Motor neuron (in vitro differentiated cells): Measurements from ENCODE around the gene MPP4. TPM values are rescaled to one million over a fixed set of nuclear protein-coding genes. Genes with fewer than 3 reads are reported as not detected.

Experiments used
- ATAC-seq, 8 experiments: fragments of 200-7000 bp; cut with Tn5 transposase; replicated peaks in 6 of 8; 2 replicates each; pipeline ENCODE4 v1.8.0; 2021; ENCODE audit warnings: mild to moderate bottlenecking in 8 of 8, moderate library complexity in 8 of 8
- H3K27ac ChIP-seq, 2 donors: fragments of 250-450 bp; sonication (Bioruptor Pico); 2 replicates each; pipeline ENCODE4 v1.9.0; 2021; ENCODE audit warnings: antibody characterized with exemption in 2 of 2, mild to moderate bottlenecking in 2 of 2, moderate library complexity in 1 of 2
- H3K4me1 ChIP-seq, 2 donors: fragments of 250-450 bp; sonication (Bioruptor Pico); replicated peaks in 1 of 2; 2 replicates each; pipeline ENCODE4 v1.6.1; 2021; ENCODE audit warnings: antibody characterized with exemption in 2 of 2, mild to moderate bottlenecking in 2 of 2, moderate library complexity in 1 of 2
- H3K4me3 ChIP-seq, 5 donors: fragments of 250-450 bp; sonication (Bioruptor Pico); 2 replicates each; pipeline ENCODE4 v1.9.0; 2021; ENCODE audit warnings: antibody characterized with exemption in 5 of 5, mild to moderate bottlenecking in 5 of 5, moderate library complexity in 4 of 5
- WGBS, 10 experiments: fragments of 450-650 bp; shearing (Covaris generic); methylation state at CpG; one replicate each; pipeline ENCODE4 v1.0.0; 2022; 5-methylcytosine and 5-hydroxymethylcytosine counted together
- in situ Hi-C, 9 experiments: fragments of 400-800 bp; cut with MboI; loops; one replicate each; pipeline ENCODE4 v1.15.0; 2021; ENCODE audit warnings: low sequenced_read_pairs in 9 of 9, low pct_unique_long_range_greater_than_20kb in 2 of 9; ENCODE audit not compliant: unreplicated experiment in 9 of 9
- total RNA-seq, 8 experiments: library from RNA; unstranded; fragments of 300-600 nt; gene quantifications; 2 replicates each; pipeline versions ENCODE4 v1.2.3 to v1.2.4, GENCODE V29; 2022

MPP4 gene
- total RNA-seq, 8 experiments from 2014 or later = 0.08 to 1.4 (median 0.33) TPM; not detected in 2

GRCh38 chr2:201664334-201664733 is 34.1 kb downstream of the MPP4 start:
- 65 to 100% (median 82%) methylated on average over 2 to 8 of the region's 8 CpGs for WGBS, 10 experiments
- ATAC-seq = no peak
- no peaks in the 10 kb centered on the region for H3K4me1 ChIP-seq
- no peak overlapping the region for H3K27ac ChIP-seq
- no peak overlapping the region for H3K4me3 ChIP-seq
- in situ Hi-C loops = no loop called here

- WGBS, 10 experiments = 20 to 100% (median 82%) methylated on average over 1 to 5 of the region's 5 CpGs; no CpG with 5 or more reads in 3 of the 10 experiments
- Histone ChIP-seq H3K4me1 (no peaks in the 10 kb centered on the region), H3K4me3 (no peak overlapping the region), H3K27ac (no peak overlapping the region)
- ATAC-seq = no peak
- in situ Hi-C loops = no loop called here
These were observed 37.1 kb downstream of the MPP4 start for GRCh38 chr2:201661366-201661765.

- ATAC-seq = no peak
- in situ Hi-C loops = no loop called here
- no peaks in the 10 kb centered on the region for H3K4me1 ChIP-seq
- WGBS, 10 experiments = 55 to 100% (median 78%) methylated on average over 1 to 5 of the region's 5 CpGs; no CpG with 5 or more reads in 2 of the 10 experiments
- no peak overlapping the region for H3K4me3 ChIP-seq
- H3K27ac ChIP-seq = no peak overlapping the region
These were observed 38.0 kb downstream of the MPP4 start for GRCh38 chr2:201660293-201660895.

- H3K27ac ChIP-seq = no peak overlapping the region
- in situ Hi-C loops = no loop called here
- H3K4me1 ChIP-seq = no peaks in the 10 kb centered on the region
- 41 to 90% (median 60%) methylated on average over 1 to 5 of the region's 5 CpGs; no CpG with 5 or more reads in 1 of the 10 experiments for WGBS, 10 experiments
- H3K4me3 ChIP-seq = no peak overlapping the region
- ATAC-seq = no peak
These were observed 41.7 kb downstream of the MPP4 start for GRCh38 chr2:201656740-201657139.

DNA sequence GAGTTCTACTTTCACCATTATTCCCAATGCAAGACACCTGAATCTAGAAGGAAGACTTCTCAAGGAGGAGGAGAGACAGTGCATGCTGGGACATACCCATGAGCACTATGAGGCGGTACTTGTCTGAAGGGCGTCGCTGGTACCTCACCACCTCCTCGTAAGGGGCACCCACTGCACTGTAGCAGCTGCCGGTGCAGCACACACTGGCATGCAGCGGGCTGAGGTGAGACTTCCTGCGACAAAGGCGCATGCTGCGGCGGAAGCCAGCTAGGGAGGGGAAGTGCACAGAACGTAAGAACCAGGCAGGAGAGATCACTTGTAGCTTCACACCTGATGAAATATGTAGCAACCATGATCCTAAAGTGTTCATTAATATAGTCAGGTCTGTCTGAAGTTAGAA is 42.3 kb downstream of the MPP4 start:
- WGBS, 10 experiments = 70 to 100% (median 96%) methylated on average over 2 to 9 of the region's 11 CpGs; no CpG with 5 or more reads in 5 of the 10 experiments
- Histone ChIP-seq H3K4me1 (no peaks in the 10 kb centered on the region), H3K27ac (no peak overlapping the region), H3K4me3 (no peak overlapping the region)
- in situ Hi-C loops = no loop called here
- ATAC-seq = no peak

- in situ Hi-C loops = no loop called here
- ATAC-seq = no peak
- Histone ChIP-seq H3K4me1 (no peaks in the 10 kb centered on the region), H3K4me3 (no peak overlapping the region), H3K27ac (no peak overlapping the region)
- 71 to 100% (median 80%) methylated on average over 1 to 5 of the region's 5 CpGs; no CpG with 5 or more reads in 1 of the 10 experiments for WGBS, 10 experiments
These were observed 43.6 kb downstream of the MPP4 start for GRCh38 chr2:201654616-201655384.

- ATAC-seq = no peak
These were observed 45.2 kb downstream of the MPP4 start for GRCh38 chr2:201653221-201653620.

DNA sequence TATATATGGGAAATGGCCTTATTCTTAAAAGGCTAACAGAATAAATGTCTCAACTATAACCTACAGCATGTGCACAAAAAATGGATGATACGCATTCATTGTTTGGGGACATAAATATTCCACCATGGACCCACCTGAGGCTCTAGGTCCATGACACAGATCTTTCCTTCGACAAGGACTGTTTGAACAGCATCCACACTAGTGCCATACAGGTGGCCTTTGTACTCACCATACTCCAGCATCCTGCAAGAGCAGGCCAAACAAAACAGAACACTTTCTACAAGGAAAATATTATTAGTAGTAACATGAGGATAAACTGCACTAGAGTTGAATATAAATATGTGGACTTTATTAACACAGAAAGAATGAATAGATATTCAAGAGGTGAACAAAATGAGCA is 49.0 kb downstream of the MPP4 start:
- 80 to 100% (median 91%) methylated on average over 1 to 2 of the region's 2 CpGs for WGBS, 10 experiments
- ATAC-seq = no peak
- Histone ChIP-seq H3K4me3 (no peak overlapping the region), H3K4me1 (peaks cover 0 to 1% of the 10 kb centered on the region in 2 donors), H3K27ac (no peak overlapping the region)
- in situ Hi-C loops = loop anchor here in 1 of 9 experiments (25.0 kb wide), 1 partner anchor 187 kb away; the partner anchor contains the start of genes STRADB and TRAK2

More at GRCh38 chr2:201653221-201653620, 45.2 kb downstream of the MPP4 start:
- Histone ChIP-seq H3K4me1 (no peaks in the 10 kb centered on the region), H3K4me3 (no peak overlapping the region), H3K27ac (no peak overlapping the region)
- in situ Hi-C loops = no loop called here
- WGBS, 10 experiments = 53 to 82% (median 71%) methylated on average over 1 to 4 of the region's 6 CpGs; no CpG with 5 or more reads in 3 of the 10 experiments

DNA sequence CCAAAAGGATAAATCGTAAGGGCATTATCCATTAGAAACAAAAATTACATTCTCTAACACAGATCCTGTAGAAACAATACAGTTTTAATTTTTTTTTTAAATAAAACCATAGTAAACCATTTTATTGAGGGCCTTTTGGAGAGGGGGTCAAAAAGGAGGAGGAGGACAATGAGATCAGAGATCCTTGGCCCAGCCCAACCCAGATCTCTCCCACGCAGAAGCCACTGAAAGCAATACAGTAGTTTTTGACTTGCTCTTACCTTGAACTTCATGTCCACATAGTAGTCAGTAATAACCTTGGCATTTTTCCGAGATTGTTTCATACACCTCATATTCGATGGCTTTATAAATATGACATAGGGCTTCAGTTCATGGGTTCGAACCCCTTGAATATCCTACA is 51.0 kb downstream of the MPP4 start:
- ATAC-seq = no peak

DNA sequence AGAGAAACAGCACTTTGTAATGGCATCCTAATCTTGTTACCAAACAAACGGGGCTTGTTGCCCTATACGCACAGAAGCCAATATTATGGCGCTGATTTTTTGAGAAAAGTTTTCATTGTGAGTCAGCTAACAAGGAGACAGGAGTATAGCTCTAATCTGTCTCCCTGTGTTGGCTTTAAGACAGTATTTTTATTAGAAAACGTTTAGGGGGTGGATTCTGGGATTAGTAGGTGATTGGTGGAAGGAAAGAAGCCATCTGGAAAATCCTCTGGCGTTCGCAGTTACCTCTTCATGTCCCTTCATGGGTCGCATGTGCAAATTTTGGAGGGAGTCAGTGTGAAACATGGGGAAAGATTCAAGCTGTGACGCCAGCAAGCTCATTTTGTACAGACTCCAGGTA is 54.4 kb downstream of the MPP4 start:
- WGBS, 10 experiments = 0 to 68% (median 46%) methylated on average over 1 to 8 of the region's 8 CpGs
- Histone ChIP-seq H3K4me3 (peak overlapping the region in 2 of 5 donors; percentile 68 to 85), H3K4me1 (peaks cover 6 to 9% of the 10 kb centered on the region in 2 donors), H3K27ac (no peak overlapping the region)
- ATAC-seq = no peak
- in situ Hi-C loops = loop anchor here in 1 of 9 experiments (25.0 kb wide), 1 partner anchor 182 kb away; the partner anchor contains the start of genes STRADB and TRAK2

More for the DNA sequence above, 51.0 kb downstream of the MPP4 start:
- H3K27ac ChIP-seq = no peak overlapping the region
- 73 to 100% (median 90%) methylated on average over 1 to 5 of the region's 5 CpGs; no CpG with 5 or more reads in 1 of the 10 experiments for WGBS, 10 experiments
- H3K4me3 ChIP-seq = no peak overlapping the region
- peaks cover 5 to 6% of the 10 kb centered on the region in 2 donors for H3K4me1 ChIP-seq
- in situ Hi-C loops = loop anchor here in 1 of 9 experiments (25.0 kb wide), 1 partner anchor 185 kb away; the partner anchor contains the start of genes STRADB and TRAK2

GRCh38 chr2:201643216-201643890 is 55.1 kb downstream of the MPP4 start, which contains the start of gene TMEM237:
TMEM237 (minus strand) TSS chr2:201643503; CDS start chr2:201643400, 103 bp downstream.
- peak in 5 of 8 experiments; percentile 43 to 60 (median 57) for ATAC-seq
- peak within 1 kb of the TSS; percentile 61 to 97 (median 85) for H3K4me3 ChIP-seq
- peaks cover 6 to 9% of the 10 kb centered on the region in 2 donors for H3K4me1 ChIP-seq
- in situ Hi-C loops = loop anchor here in 1 of 9 experiments (25.0 kb wide), 1 partner anchor 181 kb away; the partner anchor contains the start of genes STRADB and TRAK2
- peak within 1 kb of the TSS; percentile 76 to 84 for H3K27ac ChIP-seq
- 0 to 50% (median 14%) methylated on average over 1 to 6 of the region's 41 CpGs for WGBS, 10 experiments

GRCh38 chr2:201642579-201643215 is 55.7 kb downstream of the MPP4 start:
- Histone ChIP-seq H3K4me3 (peak overlapping the region; percentile 61 to 97 (median 85)), H3K4me1 (peaks cover 6 to 9% of the 10 kb centered on the region in 2 donors), H3K27ac (peak overlapping the region; percentile 76 to 84)
- in situ Hi-C loops = loop anchor here in 1 of 9 experiments (25.0 kb wide), 1 partner anchor 180 kb away; the partner anchor contains the start of genes STRADB and TRAK2
- 0 to 1% methylated on average over 4 to 14 of the region's 56 CpGs; no CpG with 5 or more reads in 8 of the 10 experiments for WGBS, 10 experiments
- peak; percentile 88 to 94 (median 92) for ATAC-seq
